Measurements from ENCODE around the gene USP6NL.

- TF ChIP-seq CTCF (IDR thresholded peaks at IDR 0.05) (no peak), POLR2A (IDR thresholded peaks at IDR 0.05) (no peak)
Observed at GRCh38 chr10:11404901-11405300, 206.5 kb downstream of the USP6NL start.
